ENCODE measurements around the gene CCNL1.

GRCh38 chr3:157110761-157111278 is 49.1 kb downstream of the CCNL1 start:
- TF ChIP-seq EZH2 (IDR thresholded peaks at IDR 0.05; ENCODE audit: low read length) (no peak), CTCF (optimal IDR thresholded peaks at IDR 0.05 in 1 of 3, IDR thresholded peaks at IDR 0.05 in 1 of 3, conservative IDR thresholded peaks at IDR 0.05 in 1 of 3; ENCODE audit: extremely low read depth in 1 of 3, insufficient read depth in 2 of 3, low read length in 3 of 3) (no peak)
